ENCODE results near the gene PKP2.

DNA sequence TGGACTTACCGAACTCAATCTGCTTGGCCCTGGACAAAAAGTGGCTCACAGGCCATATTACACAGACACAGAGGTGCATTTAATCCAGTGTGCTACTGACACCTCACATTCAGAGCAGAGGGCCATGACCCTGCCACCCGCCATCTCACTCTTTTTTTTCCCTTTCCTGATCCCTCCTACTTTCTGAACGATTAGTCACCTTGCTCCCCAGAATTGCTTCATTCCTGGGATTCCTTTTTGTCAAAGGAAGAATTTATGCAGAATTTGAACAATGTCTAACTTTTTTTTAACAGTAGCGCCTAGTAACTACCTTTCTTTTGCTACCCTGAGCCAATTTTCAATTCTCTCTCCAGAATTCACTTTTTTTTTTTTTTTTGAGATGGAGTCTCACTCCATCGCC lies 4.6 kb downstream of the PKP2 start:
- TF ChIP-seq CEBPB (IDR thresholded peaks at IDR 0.05; ENCODE audit: low read depth, low read length) (no peak), POLR2A (IDR thresholded peaks at IDR 0.05; ENCODE audit: low read depth, low read length) (no peak), RAD21 (IDR thresholded peaks at IDR 0.05; ENCODE audit: low read length) (no peak), FOS (IDR thresholded peaks at IDR 0.05; ENCODE audit: low read depth, low read length) (no peak), BHLHE40 (IDR thresholded peaks at IDR 0.05; ENCODE audit: low read depth, low read length) (no peak), RCOR1 (IDR thresholded peaks at IDR 0.05; ENCODE audit: insufficient replicate concordance, low read length) (no peak), CHD1 (IDR thresholded peaks at IDR 0.05; ENCODE audit: low read depth, low read length) (no peak), SMC3 (IDR thresholded peaks at IDR 0.05; ENCODE audit: low read depth, low read length) (no peak)
- TF ChIP-seq, protein P1, sequence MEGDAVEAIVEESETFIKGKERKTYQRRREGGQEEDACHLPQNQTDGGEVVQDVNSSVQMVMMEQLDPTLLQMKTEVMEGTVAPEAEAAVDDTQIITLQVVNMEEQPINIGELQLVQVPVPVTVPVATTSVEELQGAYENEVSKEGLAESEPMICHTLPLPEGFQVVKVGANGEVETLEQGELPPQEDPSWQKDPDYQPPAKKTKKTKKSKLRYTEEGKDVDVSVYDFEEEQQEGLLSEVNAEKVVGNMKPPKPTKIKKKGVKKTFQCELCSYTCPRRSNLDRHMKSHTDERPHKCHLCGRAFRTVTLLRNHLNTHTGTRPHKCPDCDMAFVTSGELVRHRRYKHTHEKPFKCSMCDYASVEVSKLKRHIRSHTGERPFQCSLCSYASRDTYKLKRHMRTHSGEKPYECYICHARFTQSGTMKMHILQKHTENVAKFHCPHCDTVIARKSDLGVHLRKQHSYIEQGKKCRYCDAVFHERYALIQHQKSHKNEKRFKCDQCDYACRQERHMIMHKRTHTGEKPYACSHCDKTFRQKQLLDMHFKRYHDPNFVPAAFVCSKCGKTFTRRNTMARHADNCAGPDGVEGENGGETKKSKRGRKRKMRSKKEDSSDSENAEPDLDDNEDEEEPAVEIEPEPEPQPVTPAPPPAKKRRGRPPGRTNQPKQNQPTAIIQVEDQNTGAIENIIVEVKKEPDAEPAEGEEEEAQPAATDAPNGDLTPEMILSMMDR (conservative IDR thresholded peaks at IDR 0.05; ENCODE audit: low read depth, low read length): no peak
- TF ChIP-seq, protein P2, sequence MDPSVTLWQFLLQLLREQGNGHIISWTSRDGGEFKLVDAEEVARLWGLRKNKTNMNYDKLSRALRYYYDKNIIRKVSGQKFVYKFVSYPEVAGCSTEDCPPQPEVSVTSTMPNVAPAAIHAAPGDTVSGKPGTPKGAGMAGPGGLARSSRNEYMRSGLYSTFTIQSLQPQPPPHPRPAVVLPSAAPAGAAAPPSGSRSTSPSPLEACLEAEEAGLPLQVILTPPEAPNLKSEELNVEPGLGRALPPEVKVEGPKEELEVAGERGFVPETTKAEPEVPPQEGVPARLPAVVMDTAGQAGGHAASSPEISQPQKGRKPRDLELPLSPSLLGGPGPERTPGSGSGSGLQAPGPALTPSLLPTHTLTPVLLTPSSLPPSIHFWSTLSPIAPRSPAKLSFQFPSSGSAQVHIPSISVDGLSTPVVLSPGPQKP (IDR thresholded peaks at IDR 0.05; ENCODE audit: borderline replicate concordance, low read depth, low read length): no peak
